IMR-90 (cell line): Measurements from ENCODE around the gene NACC2.

Experiments
- BHLHE40 ChIP-seq: fragments of 150-350 bp; IDR thresholded peaks from 2 replicates; pipeline ENCODE4 v1.6.1; 2016; ENCODE audit warnings: mild to moderate bottlenecking, low read depth, low read length
- CEBPB ChIP-seq: IDR thresholded peaks from 2 replicates; pipeline ENCODE4 v1.6.1; 2012; ENCODE audit warnings: low read depth, low read length, improper control_type of control experiment
- CHD1 ChIP-seq: IDR thresholded peaks from 2 replicates; pipeline ENCODE4 v1.6.1; 2012; ENCODE audit warnings: low read depth, low read length, improper control_type of control experiment
- CTCF ChIP-seq: conservative IDR thresholded peaks from 2 replicates; pipeline ENCODE4 v1.5.1; 2012; ENCODE audit warnings: mild to moderate bottlenecking, low read depth, low read length, improper control_type of control experiment
- ELK1 ChIP-seq: fragments of 150-350 bp; IDR thresholded peaks from 2 replicates; pipeline ENCODE4 v1.6.1; 2016; ENCODE audit warnings: low read depth, mild to moderate bottlenecking, low read length, moderate library complexity, borderline replicate concordance
- FOS ChIP-seq: fragments of 150-350 bp; IDR thresholded peaks from 2 replicates; pipeline ENCODE4 v1.6.1; 2016; ENCODE audit warnings: low read depth, low read length
- MAFK ChIP-seq: IDR thresholded peaks from 2 replicates; pipeline ENCODE4 v1.6.1; 2012; ENCODE audit warnings: low read depth, low read length, improper control_type of control experiment
- MAZ ChIP-seq: IDR thresholded peaks from 2 replicates; pipeline ENCODE4 v1.6.1; 2012; ENCODE audit warnings: low read depth, mild to moderate bottlenecking, low read length, improper control_type of control experiment, moderate library complexity, borderline replicate concordance
- NFE2L2 ChIP-seq: fragments of 150-350 bp; IDR thresholded peaks from 2 replicates; pipeline ENCODE4 v1.6.1; 2016; ENCODE audit warnings: low read depth, mild to moderate bottlenecking, low read length
- POLR2A ChIP-seq: IDR thresholded peaks from 2 replicates; pipeline ENCODE4 v1.6.1; 2012; ENCODE audit warnings: mild to moderate bottlenecking, low read depth, low read length
- RCOR1 ChIP-seq: IDR thresholded peaks from 2 replicates; pipeline ENCODE4 v1.6.1; 2012; ENCODE audit warnings: mild to moderate bottlenecking, low read length, improper control_type of control experiment; ENCODE audit not compliant: insufficient replicate concordance
- SMC3 ChIP-seq: fragments of 150-350 bp; IDR thresholded peaks from 2 replicates; pipeline ENCODE4 v1.6.1; 2016; ENCODE audit warnings: low read depth, mild to moderate bottlenecking, antibody characterized with exemption, low read length, moderate library complexity
- USF2 ChIP-seq: fragments of 150-350 bp; IDR thresholded peaks from 2 replicates; pipeline ENCODE4 v1.6.1; 2017; ENCODE audit warnings: mild to moderate bottlenecking, antibody characterized with exemption, low read length, low read depth

DNA sequence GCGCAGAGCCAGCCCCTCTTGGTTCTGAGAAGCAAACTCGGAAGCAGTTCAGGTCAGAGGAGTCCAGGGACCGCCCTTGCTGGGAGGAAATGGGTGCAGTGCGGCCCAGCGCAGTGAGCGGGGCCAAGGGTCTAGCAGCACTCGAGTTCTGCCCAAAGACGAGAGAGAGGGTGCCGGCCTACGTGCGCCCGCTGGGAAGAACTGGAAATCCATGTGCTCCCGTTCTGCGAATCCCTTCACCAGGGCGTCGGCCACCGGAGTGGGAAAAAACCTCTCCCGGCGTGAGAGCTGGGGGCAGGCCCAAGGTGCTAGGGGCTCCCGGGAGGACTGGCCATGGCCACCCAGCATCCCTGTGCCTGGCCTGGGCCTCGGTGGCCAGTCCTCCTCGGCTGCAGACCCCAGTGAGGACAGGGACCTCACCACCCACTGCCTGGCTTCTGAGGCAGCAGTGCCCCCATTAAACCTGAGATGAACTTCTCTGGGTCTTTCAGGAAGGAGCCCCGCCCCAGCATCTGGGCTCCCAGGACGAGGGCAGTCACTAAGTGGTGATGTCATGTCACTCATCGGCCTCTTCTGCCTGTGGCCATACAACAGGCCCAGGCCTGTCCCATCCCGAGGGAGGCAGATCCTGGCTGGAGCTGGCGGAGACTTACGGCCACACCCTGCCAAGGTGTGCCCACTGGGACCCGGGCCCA, 13.0 kb upstream of the NACC2 start:
- TF ChIP-seq USF2: no peak
- no peak for TF ChIP-seq CHD1
- TF ChIP-seq CTCF: no peak
- TF ChIP-seq MAFK: no peak
- no peak for TF ChIP-seq RCOR1
- no peak for TF ChIP-seq POLR2A
- TF ChIP-seq ELK1: no peak
- no peak for TF ChIP-seq NFE2L2
- no peak for TF ChIP-seq FOS
- no peak for TF ChIP-seq MAZ
- no peak for TF ChIP-seq SMC3
- no peak for TF ChIP-seq BHLHE40
- no peak for TF ChIP-seq CEBPB
